GM21526 (cell line): Measurements from ENCODE around the gene DPF3.

Source experiments
- ATAC-seq: cut with Tn5 transposase; IDR thresholded peaks from one replicate; pipeline ENCODE4 v1.9.1; 2021; ENCODE audit warnings: moderate library complexity; ENCODE audit not compliant: unreplicated experiment, low FRiP score

DPF3 gene

DNA sequence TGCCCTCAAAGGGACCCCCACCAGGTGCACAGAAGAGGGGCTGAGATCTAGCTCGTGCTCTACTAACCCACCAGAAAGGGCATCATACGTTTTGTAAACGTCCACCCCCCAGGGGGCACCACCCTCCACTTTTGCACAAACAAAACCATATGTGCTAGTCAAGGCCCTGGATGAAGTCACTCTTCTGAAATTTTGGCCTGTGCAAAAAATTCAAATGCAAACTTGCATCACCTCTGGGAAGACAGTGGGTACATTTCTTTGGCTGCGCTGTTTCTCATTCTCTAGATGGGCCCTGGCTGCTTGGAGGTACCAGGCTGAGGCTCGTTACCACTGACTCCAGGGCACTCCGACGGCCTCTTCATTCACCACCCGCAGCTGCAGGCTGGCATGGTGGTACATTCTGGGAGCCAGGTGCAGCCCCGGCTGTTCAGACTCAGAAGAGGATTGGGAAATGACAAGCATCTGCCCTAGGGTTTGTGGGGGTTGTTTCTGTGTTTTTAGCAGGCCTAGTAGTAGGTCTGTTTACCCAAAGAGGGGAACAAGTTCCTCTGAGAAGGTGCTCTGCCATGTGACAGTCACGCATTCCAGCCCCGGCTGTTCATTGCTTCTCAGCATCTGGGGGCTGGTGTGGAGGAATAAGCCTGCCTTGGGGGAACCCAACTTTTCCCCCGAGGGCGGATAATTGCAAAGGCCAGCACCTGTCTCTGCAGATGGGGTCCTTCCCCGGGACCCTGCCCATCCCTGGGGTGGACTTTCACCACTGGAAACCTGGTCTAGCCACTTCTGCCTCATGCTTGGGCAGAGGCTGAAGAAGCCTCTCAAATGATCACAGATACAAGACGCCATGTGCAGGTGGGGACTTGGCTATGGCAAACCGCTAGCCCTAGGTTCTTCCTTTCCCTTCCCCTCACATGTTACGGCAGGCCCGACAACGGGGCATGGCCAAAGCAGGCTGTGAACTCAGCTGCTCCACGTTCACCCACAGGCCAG lies 147.6 kb downstream of the DPF3 start:
- no peak for ATAC-seq

DNA sequence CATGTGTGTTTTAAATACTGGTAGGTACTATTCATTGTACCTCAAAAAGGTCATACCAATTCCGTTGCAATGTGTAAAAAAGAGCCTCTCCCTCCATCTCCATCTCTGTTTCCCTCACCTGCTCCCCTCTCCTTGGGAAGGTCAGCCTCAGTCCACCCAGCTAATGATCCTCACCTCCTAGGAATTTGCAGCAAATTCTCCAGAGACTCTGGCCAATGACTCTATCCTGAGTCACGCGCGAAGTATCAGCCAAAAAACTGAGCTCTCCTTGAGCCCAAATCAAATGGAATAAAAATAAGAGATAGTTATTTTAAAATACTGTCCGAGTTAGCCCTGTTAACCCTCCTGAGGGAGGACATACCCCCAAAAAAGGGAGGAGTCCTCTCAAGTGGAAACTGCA lies 148.4 kb downstream of the DPF3 start:
- no peak for ATAC-seq

DNA sequence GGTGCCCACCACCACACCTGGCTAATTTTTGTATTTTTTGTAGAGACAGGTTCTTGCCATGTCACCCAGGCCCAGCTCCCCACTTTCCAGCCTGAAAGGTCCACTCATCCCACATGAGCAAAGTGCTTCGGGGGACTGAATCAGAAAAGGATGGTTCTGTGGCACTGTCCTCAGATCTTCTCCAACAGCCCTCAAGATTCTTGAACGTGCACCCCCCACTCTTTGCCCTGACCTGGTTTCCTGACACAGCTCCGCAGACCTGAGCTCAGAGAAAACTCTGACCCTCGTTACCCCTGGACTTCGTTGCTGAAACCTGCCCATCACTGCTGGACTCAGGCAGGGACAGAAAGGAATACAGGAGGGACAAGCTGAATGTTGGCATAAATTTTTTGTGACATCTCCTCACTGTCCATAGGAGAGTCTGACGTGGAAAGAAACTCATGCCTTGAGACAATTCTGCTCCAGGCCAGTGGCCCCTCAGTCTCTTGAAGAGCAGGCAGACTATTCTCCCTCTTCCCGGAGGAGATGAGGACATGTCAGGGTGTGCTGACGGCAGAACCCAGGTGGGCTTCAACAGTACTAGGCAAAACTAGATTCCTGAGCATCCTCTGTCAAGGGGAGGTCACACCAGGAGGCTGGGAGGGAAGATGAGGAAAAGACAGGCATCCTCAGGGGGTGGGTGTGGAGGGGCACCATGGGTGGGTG lies 149.3 kb downstream of the DPF3 start:
- no peak for ATAC-seq

DNA sequence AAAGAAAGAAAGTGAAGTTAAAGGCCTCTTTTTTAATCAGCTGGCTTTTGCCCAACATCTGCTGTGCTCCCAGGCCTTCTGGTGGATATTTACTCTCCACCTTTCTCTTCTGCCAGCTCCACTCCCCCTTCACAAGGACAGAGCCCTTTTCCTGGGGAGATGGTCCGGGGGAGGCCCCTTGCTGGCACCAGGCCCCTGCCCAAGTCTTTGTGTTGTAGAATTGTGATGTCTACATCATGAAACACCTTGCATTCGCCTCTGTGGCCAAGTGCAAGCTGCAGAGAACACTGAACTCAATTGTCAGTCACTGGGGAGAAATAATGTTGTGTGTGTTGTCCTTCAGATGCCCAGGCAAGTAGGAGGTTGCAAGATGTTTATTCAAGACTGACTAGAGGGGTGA lies 150.3 kb downstream of the DPF3 start:
- ATAC-seq, result no peak

DNA sequence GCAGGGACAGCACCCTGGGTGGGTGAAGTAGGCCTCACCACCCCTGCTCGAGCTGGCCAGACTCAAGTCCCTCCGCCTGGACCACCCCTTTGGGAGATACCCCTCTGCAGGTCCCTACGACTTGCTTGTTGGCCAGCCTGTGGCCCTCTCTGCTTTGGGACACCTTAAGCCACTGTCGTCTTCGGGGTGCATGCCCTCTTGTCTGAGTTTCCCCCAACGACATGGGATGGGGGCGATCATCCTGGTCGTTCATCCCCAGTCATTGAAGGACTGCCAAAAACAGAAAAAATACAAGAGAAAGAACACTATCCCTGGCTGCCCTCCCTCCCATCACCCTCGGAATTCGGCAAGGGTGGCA lies 151.1 kb downstream of the DPF3 start:
- no peak for ATAC-seq

DNA sequence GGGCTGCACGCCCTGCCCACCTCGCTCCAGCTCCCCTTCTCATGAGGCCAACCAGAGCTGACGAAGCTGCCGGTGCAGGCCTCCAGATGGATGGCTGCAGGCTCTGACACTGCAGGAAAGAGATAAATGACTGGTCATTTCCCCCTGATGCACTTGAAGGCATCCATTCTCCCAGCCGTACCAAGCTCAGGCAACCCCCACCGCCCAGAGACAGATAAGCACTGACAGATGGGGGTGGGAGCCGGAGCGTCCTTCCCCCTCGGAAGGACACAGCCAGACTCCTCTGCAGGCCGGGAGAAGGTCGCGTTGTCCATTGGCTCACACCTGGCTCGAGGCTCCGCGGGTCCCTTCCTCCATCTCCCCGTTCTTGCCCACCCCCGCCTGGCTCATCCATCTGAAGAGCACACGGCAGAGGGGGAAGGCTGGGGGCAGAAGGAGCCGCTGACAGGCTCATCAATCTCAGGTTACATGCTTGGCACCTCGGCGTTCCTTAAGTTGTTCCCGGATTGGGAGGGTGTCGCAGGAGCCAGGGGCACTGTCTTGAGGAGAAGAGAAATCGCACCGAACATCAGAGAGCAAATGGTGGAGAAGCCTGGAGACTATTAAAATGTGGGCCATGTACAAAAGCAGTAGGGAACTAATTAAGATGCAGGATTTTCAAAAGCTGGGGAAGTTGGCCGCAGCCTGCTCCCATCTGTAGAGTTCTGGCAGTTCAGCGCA lies 151.6 kb downstream of the DPF3 start:
- no peak for ATAC-seq

DNA sequence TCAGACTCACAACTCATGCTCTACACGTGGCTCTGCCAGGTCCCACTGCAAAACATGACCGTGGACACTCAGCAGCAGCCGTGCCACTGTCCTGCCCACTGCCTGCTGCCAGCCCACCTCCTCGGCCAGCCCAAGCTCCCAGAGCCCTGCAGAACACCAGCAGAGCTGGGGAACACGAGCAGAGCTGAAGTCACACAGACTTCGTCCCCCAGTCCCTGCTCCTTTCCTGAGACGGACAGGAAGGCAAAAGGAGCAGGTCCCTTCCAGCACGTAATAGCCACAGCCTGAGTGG lies 152.1 kb downstream of the DPF3 start:
- ATAC-seq, result no peak

DNA sequence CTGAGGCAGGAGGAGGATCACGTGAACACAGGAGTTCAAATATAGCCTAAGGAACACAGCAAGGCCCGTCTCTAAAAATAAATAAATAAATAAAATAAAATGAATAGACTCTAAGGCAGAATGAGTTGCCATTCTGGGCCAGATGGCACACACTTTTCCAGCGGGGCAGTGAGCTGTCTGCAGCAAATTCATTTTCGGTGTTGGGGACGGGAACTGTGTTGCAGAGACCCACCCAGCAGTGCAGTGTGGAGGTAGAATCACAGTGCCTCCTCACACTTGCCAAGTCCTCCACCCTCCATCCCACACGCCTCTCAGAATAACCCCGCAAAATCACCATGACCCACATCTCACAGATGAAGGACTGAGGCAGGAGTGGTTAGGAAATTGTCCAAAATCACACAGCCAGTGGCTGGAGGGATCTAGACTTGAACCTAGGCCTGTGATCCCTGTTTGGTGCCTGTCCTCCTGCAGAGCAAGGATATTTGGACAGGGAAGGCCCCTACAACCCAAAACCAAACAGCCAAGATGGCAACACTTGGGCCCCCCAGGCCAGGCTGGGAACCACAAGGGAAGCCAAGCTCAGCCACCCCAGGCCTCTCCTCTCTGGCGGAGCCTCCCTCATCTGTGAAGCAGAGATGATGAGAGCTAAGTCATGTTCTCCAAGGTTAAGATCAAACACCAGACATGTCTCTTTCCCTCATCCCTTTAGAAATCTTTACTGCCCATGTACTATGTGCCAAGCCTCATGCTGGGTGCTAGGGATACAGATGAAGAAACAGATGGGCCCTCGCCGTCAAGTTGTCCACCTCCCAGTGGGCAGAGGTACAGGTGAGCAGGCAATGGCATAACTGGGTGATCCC lies 152.7 kb downstream of the DPF3 start:
- no peak for ATAC-seq

DNA sequence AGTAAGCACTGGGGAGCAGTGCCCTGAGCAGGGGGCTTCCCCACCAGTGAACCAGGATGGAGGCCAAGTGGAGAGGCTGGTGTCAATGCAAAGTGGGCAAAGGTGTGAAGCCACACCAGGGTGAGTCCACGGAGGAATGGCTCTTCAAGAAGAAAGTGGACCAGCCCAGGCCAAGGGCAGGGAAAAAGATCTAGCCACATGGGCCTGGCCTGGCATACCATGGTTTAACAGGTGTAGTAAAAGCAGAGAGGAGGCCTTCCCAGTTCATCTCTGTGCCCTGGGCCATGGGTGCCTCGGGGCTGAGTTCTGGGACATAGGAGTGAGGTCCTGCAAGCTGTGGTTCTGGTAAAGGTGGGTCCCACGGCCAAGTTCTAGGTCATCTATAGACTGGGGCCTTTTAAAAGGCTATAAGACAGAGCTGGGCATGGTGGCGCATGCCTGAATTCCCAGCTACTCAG lies 153.4 kb downstream of the DPF3 start:
- ATAC-seq, result no peak

DNA sequence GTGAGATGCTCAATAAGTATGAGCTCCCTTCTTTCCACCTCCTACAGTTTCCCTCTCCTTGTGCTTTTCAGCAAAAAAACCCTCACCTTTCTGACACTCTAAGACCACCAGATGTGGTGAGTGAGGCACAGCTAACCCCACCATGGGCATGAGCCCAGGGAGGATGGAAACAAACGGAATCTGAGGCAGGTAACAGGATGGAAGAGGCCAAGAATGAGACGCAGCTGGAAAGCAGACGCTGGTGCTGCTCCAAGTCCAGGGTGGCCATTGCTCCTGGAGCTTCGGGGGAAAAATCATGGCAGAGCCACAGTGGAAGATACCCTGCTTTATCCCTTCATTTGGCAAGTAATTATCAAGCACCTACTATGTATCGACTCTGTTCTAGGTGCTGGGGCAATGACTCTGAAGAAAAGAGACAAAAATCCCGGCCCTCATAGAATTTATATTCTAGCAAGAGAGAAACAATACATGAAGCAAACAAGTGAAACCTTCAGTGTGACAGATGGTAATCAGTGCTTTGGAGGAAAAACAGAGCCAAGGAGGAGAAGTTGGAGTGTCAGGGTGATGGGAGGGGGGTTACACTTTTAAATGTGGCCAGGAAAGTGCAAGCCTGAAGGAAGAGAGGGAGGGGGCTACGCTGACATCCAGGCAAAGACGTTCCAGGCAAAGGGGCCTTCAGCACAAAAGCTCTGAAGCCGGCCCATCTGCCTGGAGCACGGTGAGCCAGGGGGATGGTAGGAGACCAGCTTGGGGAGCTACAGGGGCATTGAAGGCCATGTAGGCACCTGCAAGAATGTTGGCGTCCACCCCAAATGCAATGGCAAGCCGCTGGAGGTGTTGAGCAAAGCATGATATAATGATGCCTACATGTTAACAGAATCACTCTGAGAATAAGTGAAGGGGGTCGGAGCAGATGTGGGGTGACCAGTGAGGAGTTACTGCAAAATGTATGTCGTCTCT lies 154.2 kb downstream of the DPF3 start:
- ATAC-seq, result no peak

DNA sequence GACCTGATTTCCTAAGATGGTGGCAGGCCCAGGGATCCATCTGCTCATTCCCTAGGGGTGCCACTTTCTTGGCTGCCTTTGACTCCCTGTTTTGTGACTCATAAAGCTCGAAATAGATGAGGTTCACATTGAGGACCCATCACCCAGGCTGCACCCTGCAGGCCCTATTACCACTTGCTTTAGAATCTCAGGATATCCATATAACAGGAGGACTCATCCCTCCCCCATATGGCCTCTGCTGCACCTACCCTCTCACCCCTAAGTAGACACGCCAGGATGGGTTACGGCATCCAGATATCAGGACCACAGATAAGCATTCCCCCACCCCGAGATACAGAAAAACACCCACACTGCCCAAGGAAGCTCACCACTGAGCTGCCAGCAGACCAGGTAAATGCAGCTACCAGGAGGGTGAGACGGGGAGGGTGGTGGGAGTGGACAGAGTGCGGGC lies 155.7 kb downstream of the DPF3 start:
- ATAC-seq, result no peak

DNA sequence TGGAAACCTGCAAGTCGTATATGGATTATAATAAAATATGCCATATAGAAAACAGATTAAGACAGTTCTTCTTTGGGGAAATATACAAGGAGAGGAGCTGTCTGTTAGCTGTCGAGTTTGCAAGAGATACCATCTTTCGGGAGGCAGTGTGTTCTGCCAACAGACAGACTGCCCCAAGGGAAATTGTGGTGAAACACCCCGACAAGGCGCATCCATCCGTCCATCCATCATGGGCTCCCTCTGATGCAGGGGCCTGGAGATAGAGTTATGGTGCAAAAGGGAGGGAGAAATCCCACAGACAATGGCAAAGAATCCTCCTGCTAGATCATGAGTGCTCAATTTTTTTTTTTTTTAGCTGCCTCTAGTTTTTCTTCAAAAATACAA lies 156.3 kb downstream of the DPF3 start:
- ATAC-seq, result no peak

DNA sequence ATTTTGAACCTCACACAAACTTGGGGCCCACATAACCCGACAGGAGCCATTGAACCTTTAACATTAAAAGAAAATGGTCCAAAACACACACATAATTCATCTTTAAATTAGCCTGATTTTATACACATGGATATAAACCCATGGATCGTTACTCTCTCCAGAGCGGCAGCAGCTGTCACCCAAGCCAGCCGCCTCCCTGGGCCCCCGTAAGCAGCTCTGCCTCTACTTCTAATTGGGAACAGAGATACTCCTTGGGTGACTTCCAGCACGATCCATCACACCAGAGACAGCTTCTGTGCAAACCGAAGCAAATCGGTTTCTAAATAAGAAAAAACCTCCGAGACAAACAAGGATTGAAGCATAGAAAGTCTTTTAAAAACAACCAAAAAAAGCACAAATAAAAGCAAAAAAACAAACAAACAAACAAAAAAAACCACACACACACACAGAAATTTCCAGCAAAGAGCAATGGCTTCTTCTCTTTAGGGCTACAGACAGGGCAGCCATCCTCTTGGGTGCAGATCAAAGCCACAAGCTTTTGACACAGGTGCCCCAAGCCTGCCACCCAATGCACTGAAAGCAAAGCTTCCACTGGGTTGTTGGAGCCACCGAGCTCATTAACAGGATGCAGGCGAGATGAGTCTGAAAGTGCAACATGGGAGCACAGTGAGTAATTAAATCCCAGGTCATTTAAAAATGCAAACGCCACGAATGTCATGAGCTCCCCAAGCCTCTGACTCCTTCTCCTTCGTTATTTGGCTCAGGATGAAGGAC lies 156.9 kb downstream of the DPF3 start:
- no peak for ATAC-seq

DNA sequence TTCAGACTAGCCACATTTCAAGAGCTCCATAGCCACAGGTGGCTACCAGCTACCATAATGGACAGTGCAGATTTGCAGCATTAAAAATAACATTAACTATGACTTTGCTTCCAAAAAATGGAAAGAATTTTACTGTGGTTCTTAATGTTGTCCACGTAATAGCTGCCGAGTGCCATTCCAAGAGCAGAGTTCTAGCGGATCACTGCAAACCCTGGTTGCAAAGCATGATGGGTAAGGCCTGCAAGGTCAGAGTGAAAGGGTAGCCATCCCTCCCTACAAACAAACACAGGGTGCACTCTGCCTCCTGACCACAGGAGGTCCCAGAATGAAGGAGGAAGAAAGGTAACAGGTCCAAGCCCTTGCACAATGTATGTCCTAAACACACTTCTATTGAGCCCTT lies 157.6 kb downstream of the DPF3 start:
- ATAC-seq, result no peak

DNA sequence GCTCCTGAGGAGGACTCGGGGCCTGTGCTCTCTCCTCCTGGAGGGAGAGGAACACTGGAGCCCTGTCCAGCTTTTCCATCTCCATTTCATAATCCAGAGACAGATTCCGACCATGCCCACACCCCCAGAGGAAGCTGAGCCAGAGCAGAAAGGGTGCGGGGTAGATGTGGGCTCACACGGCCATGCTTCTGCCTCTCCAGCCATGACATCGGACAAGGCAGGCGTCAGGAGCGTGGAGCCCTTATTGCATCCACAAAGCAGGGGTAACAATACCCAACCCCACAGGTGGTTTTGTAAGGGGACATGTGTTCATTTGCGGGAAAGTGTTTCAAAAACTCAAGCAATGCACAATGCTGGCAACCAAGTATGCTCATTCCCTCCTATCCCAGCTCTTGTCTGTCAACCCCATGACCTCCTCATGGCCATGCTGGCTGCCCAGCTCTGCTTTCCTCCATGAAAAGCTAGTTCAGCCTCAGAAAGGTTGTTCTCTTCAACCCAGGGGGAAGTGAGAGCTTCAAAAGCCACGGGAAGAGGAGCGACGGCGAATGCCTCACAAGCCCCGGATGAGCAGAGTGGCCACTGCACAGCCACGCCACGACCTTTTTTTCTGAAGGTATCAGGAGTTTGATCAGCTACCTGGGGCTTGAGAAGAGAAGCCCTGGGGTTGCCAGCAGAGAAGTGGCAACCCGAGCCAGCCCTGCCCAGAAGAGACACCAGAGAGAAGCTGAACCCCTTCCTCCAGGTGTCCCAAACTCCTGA lies 161.7 kb downstream of the DPF3 start:
- no peak for ATAC-seq

DNA sequence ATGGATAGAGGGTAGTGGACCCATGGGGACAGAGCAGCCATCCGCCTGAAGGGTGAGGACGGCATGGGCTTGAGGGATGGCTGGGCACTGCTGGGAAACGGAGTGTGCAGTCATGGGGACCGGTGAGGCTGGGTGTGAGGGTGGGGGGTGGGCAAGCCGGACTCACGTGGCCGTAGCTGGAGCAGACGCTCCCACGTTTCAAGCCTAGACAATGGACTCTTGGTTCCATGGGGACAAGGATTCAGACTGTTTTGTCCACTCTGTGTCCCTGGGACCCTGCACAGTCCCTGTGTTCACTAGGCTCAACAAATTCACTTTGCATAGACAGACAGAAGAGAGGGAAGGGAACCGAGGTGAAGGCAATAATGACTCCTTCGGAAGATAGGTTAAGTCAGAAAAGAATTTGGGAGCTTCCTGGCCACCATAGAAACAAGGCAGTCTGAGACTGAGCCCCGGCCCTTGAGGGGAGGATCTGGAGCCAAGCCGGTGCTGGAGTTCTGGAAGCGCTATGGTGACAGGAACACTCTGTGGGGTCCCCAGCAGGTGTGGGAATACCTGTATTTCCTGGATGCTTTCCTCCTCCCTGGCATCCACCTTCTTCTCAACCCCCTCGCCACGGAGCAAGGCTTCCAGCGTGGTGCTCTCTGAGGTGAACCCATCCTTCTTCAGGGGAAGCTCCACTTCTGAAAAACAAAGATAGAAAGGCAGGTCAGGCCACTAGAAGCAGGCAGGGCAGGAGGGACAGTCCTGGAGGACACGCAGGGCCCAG lies 162.5 kb downstream of the DPF3 start:
- no peak for ATAC-seq

DNA sequence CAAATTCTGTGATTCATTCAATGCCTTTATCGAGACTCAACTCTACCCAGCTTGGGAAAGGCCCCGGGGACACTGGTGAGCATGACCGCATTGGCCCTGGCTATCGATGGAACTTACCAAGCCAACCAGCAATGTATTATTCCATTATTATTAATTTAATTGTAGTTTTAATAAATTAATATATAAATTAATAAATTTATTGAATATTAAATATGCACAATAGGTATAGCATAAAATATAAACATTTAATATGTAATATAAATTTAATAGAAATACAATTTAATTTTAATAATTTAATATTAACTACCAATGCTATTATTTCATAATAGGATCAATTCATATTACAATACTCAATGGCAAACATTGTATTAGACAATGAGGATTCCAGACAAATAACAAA lies 163.4 kb downstream of the DPF3 start:
- no peak for ATAC-seq
